OCI-LY7 (cell line): ENCODE measurements around the gene ZNF3.

Source experiments
- CTCF ChIP-seq: fragments of 200-600 bp; sonication (generic); conservative IDR thresholded peaks from 2 replicates; pipeline ENCODE4 v1.5.1; 2014; ENCODE audit warnings: mild to moderate bottlenecking, antibody characterized with exemption, low read length, moderate library complexity, mixed read lengths
- EZH2phosphoT487 ChIP-seq: fragments of 200-600 bp; sonication (generic); IDR thresholded peaks from 2 replicates; pipeline ENCODE4 v1.6.1; 2018; ENCODE audit warnings: low read depth, borderline replicate concordance, mild to moderate bottlenecking, mixed run types, antibody characterized with exemption, low read length, moderate library complexity, mixed read lengths

- TF ChIP-seq CTCF (no peak), EZH2phosphoT487 (no peak)
These were observed 60.2 kb downstream of the ZNF3 start for GRCh38 chr7:100021297-100021696.
